Mononuclear cell (primary cell): ENCODE results near the gene HERC4. TPM values are rescaled to one million over a fixed set of nuclear protein-coding genes. Genes with fewer than 3 reads are reported as not detected.

Experiments used
- H3K27me3 ChIP-seq: 2 replicates; pipeline ENCODE4 v1.6.0; 2011; ENCODE audit warnings: low read length, control low read depth; ENCODE audit not compliant: insufficient read depth
- H3K4me1 ChIP-seq: 2 replicates; pipeline ENCODE4 v1.5.1; 2011; ENCODE audit warnings: mild to moderate bottlenecking, low read length, control low read depth; ENCODE audit not compliant: insufficient read depth
- H3K4me3 ChIP-seq: 2 replicates; pipeline ENCODE4 v1.5.1; 2011; ENCODE audit warnings: mild to moderate bottlenecking, low read length, moderate library complexity
- H3K9me3 ChIP-seq: 2 replicates; pipeline ENCODE4 v1.5.1; 2011; ENCODE audit warnings: low read depth, mild to moderate bottlenecking, control low read depth, low read length
- total RNA-seq: library from RNA; depleted of rRNA; stranded (reverse); fragments of >200 nt; gene quantifications from one replicate; pipeline ENCODE4 v1.2.3, GENCODE V29; 2012

Gene HERC4
- total RNA-seq, 1 donor, result 42.2 TPM

DNA sequence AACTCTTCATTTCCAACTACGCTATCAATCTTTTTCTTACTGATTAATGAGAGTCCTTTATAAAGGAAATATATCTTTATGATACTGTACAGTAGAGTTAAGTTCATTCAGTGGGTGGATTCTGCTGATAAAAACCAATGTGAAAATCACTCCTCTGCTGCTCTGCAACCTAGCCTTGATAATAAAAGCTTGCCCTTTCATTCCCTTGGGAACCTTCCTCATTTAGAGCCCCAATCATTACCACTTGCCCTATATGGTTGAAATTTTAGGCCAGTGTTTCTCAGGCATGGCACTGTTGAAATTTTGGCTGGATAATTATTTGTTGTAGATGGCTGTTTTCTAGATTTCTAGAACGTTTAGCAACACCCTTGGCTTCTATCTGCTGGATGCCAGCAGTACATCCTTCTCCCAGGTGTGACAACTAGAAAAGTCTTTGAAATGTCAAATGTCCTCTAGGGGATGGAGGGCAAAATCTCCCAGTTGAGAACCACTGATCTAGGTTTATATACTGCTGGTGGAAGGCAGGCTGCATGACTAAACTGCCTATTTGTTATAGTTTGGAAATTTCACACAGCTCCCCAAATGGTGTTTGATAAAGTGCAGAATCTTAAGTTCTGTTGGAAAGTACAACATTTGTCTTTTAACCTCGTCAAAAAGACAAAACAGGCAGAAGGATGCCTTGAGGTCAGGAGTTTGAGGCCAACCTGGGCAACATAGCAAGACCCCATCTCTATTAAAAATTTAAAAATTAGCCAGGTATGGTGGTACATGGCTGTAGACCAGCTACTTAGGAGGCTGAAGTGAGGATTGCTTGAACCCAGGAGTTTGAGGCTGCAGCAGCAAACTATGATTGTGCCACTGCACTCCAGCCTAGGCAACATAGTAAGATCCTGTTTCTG is 199.5 kb downstream of the HERC4 start:
- Histone ChIP-seq H3K4me3 (no peak overlapping the region), H3K27me3 (no peaks in the 10 kb centered on the region), H3K4me1 (no peaks in the 10 kb centered on the region), H3K9me3 (no peaks in the 10 kb centered on the region)

Other genes with a start within 250 kb of the HERC4 start
- gene DNAJC12, start 237.1 kb downstream of the HERC4 start, total RNA-seq, result not detected
- gene SIRT1, start 190.6 kb downstream of the HERC4 start, total RNA-seq, result 40.0 TPM
- not detected for gene MYPN, start 34.2 kb upstream of the HERC4 start, total RNA-seq
- not detected for gene ATOH7, start 156.8 kb upstream of the HERC4 start, total RNA-seq